ENCODE measurements around the gene HBD.
A peak's percentile ranks its signal among the peaks of the same experiment; 100 is the strongest.

HBD gene

DNA sequence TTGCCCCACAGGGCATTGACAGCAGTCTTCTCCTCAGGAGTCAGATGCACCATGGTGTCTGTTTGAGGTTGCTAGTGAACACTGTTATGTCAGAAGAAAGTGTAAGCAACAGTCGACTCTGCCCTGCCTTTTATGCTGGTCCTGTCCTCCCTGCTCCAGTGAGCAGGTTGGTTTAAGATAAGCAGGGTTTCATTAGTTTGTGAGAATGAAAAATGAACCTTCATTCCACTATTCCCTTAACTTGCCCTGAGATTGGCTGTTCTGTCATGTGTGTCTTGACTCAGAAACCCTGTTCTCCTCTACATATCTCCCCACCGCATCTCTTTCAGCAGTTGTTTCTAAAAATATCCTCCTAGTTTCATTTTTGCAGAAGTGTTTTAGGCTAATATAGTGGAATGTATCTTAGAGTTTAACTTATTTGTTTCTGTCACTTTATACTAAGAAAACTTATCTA, at the start of gene HBD:
Gene HBD (minus strand): TSS at position 103 of the 454 bp plus-strand sequence. CDS start 50 bp downstream, at position 53.
- DNase-seq = peak; percentile 47

GRCh38 chr11:5283882-5284281, 49.6 kb upstream of the HBD start:
- in situ Hi-C loops (cut with MboI; ENCODE audit: low pct_unique_long_range_greater_than_20kb, low sequenced_read_pairs) = no loop called here
- no peak for DNase-seq

More for the DNA sequence above, at the start of gene HBD:
- in situ Hi-C loops (cut with MboI; ENCODE audit: low pct_unique_long_range_greater_than_20kb, low sequenced_read_pairs) = no loop called here

- DNase-seq = no peak
- in situ Hi-C loops (cut with MboI; ENCODE audit: low pct_unique_long_range_greater_than_20kb, low sequenced_read_pairs) = no loop called here
Measured at GRCh38 chr11:5283086-5283485, 48.8 kb upstream of the HBD start.

DNA sequence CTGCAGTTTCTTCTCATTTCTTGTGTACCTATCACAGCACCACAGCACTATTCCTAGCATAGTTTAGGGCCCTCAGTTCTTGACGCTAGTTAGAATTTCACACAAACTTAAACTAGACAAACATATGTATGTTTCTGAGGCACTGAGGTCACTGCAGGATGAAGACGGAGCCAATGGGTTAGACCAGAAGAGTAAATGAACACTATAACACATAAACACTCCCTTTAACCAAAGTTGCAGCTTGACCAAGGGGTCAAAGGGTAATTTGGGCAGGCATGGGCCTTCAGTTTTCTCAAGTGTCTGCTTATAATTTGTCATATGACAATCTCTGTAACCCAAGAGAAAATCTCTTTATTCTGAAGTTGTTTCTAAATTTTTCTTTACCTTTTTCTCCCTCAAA, 48.3 kb upstream of the HBD start:
- in situ Hi-C loops (cut with MboI; ENCODE audit: low pct_unique_long_range_greater_than_20kb, low sequenced_read_pairs) = no loop called here
- DNase-seq = no peak

- DNase-seq = no peak
- in situ Hi-C loops (cut with MboI; ENCODE audit: low pct_unique_long_range_greater_than_20kb, low sequenced_read_pairs) = no loop called here
Measured at GRCh38 chr11:5281596-5281995, 47.3 kb upstream of the HBD start.

GRCh38 chr11:5280582-5281102, 46.4 kb upstream of the HBD start:
- in situ Hi-C loops (cut with MboI; ENCODE audit: low pct_unique_long_range_greater_than_20kb, low sequenced_read_pairs) = no loop called here
- DNase-seq = peak; percentile 72

DNA sequence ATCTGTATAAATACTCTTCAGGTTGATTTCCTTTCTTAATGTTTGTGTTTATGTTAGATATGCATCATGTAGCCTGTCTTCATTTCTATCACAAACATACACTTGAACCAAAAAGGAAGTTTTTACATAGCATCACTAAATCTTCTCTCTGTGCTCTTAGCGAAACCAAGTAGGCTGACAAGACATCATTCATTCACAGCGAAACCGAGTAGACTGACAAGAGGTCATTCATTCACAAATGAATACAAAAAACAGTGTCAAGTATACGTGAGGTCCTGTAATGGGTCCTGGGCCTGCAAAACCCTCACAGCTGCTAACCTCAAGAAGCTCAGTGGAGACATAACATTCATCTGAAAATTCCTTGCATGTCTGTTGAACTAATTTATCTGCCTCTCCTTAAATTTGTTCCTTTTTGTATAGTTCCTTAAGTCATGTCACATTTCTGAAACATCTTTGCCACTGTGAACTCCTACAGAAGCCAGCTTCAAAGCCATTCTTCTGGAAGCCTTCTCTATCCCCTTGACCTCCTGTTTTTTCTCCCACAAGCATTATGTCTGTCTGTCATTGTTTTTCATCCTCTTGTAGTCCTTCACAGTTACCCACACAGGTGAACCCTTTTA, 45.3 kb upstream of the HBD start:
- in situ Hi-C loops (cut with MboI; ENCODE audit: low pct_unique_long_range_greater_than_20kb, low sequenced_read_pairs) = no loop called here
- no peak for DNase-seq

- in situ Hi-C loops (cut with MboI; ENCODE audit: low pct_unique_long_range_greater_than_20kb, low sequenced_read_pairs) = no loop called here
- no peak for DNase-seq
Measured at GRCh38 chr11:5277807-5278382, 43.6 kb upstream of the HBD start.

DNA sequence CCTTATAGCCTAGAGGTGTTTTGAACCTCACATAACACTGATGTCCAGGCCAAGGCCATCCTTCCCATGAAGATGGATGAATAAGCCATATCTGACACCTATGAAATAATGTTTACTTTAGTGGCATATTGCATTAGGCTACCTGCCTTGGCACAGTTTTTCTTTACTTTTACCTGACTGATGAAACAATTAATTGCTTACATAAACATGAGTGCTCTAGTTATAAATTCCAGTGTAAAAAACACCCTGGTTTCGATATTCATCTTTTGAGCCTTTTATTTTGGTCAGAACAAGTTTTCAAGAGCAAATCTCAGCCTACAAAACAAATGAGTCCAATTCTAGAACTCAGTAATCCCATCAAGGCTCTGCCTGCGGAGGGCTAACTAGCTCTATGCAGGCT, 42.4 kb upstream of the HBD start:
- DNase-seq = no peak
- in situ Hi-C loops (cut with MboI; ENCODE audit: low pct_unique_long_range_greater_than_20kb, low sequenced_read_pairs) = no loop called here

- DNase-seq = no peak
- in situ Hi-C loops (cut with MboI; ENCODE audit: low pct_unique_long_range_greater_than_20kb, low sequenced_read_pairs) = no loop called here
Measured at GRCh38 chr11:5275369-5276110, 41.3 kb upstream of the HBD start.

DNA sequence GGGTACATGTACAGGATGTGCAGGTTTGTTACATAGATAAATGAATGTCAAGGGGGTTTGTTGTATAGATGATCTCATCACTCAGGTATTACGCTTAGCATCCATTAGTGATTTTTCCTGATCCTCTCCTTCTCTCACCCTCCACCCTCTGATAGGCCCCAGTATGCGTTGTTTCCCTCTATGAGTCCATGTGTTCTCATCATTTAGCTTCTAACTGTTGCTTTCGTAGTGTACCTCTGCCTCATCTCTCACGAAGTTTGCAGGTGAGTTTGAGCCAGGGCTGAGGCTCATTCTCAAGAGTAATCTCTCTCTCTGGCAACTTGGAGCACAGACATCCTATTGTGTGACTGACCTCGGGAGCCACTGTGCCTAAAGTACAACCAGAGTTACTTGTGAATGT, 40.1 kb upstream of the HBD start:
- in situ Hi-C loops (cut with MboI; ENCODE audit: low pct_unique_long_range_greater_than_20kb, low sequenced_read_pairs) = no loop called here
- DNase-seq = no peak

GRCh38 chr11:5272395-5273017, 38.2 kb upstream of the HBD start:
- in situ Hi-C loops (cut with MboI; ENCODE audit: low pct_unique_long_range_greater_than_20kb, low sequenced_read_pairs) = no loop called here
- no peak for DNase-seq

- in situ Hi-C loops (cut with MboI; ENCODE audit: low pct_unique_long_range_greater_than_20kb, low sequenced_read_pairs) = no loop called here
- DNase-seq = no peak
Measured at GRCh38 chr11:5269715-5270147, 35.4 kb upstream of the HBD start, which contains the start of gene HBE1. TSS of gene HBE1 (minus strand) at chr11:5269945. CDS start at chr11:5269890, 55 bp downstream.

DNA sequence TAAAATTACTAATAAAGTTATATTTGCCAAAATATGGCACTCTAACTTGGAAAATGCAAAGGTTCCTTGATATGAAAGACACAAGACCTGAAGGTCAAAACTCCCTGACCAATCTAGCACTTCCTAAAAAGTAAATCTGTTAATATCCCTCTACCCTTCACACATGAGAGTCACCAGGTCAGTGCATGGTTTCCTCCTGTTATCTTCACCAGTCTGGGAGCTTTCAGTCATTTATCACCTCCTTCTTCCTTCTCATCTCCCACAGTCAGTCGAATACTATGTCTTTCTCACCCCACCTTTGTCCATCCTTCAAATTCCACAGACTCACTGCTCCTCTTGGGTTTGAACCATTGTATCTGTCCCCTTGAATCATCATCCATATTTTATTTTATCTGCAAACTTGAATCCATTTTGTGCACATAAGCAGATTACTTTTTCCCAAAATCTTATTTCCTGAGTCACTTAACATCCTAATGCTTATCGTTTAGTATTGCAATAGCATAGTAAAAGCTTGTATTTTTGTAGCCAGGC, 32.8 kb upstream of the HBD start:
- in situ Hi-C loops (cut with MboI; ENCODE audit: low pct_unique_long_range_greater_than_20kb, low sequenced_read_pairs) = no loop called here
- no peak for DNase-seq

- no peak for DNase-seq
- in situ Hi-C loops (cut with MboI; ENCODE audit: low pct_unique_long_range_greater_than_20kb, low sequenced_read_pairs) = no loop called here
Measured at GRCh38 chr11:5266609-5267008, 32.3 kb upstream of the HBD start.

DNA sequence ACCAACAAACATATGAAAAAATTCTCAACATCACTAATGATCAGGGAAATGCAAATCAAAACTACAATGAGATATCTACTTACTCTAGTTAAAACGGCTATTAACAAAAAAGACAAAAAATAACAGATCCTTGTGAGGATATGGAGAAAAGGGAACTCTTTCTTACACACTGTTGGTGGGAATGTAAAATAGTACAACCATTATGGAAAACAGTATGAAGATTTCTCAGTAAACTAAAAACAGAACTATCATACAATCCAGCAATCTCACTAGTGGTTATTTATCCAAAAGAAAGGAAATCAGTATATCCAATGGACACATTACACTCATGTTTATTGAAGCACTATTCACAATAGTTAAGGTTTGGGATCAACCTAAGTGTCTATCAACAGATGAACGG, 31.5 kb upstream of the HBD start:
- no peak for DNase-seq
- in situ Hi-C loops (cut with MboI; ENCODE audit: low pct_unique_long_range_greater_than_20kb, low sequenced_read_pairs) = no loop called here

DNA sequence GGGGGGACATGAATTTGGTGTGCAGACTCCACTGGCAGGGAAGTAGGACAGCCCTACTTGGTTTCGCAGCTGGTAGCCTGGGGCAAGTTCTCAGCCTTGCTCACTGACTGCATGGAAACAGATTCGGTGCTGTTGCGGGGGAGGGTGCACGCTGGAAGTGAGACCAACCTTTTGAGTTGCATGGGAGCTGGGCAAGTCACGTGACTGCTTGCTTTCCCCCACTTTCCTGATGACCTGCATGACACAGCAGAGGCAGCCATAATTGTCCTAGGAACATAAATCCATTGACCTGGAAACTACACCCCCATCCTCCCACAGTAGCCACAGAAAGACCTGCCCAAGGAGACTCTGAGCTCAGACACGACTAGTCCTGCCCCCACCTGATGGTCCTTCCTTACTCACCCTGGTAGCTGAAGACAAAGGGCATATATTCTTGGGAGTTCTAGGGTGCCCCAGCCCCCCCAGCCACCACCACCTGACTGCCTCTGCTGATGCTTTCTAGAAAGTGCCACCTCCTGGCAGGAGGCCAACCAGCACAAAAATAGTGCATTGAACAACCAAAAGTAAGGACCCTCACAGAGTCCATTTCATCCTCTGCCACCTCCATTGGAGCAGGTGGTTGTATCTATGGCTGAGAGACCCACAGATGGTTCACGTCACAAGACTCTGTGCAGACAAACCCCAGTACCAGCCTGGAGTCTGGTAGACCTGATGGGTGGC, 24.4 kb upstream of the HBD start:
- in situ Hi-C loops (cut with MboI; ENCODE audit: low pct_unique_long_range_greater_than_20kb, low sequenced_read_pairs) = no loop called here
- no peak for DNase-seq

GRCh38 chr11:5257296-5257695, 23.0 kb upstream of the HBD start:
- in situ Hi-C loops (cut with MboI; ENCODE audit: low pct_unique_long_range_greater_than_20kb, low sequenced_read_pairs) = no loop called here
- no peak for DNase-seq

Data from KBM-7 (cell line).